ENCODE data around the gene IDH3B.
"Not testable (repeated sequence)": the region's sequence is repeated elsewhere in the genome, so short reads cannot be mapped to it uniquely, and the experiment has no call there.

IDH3B gene

DNA sequence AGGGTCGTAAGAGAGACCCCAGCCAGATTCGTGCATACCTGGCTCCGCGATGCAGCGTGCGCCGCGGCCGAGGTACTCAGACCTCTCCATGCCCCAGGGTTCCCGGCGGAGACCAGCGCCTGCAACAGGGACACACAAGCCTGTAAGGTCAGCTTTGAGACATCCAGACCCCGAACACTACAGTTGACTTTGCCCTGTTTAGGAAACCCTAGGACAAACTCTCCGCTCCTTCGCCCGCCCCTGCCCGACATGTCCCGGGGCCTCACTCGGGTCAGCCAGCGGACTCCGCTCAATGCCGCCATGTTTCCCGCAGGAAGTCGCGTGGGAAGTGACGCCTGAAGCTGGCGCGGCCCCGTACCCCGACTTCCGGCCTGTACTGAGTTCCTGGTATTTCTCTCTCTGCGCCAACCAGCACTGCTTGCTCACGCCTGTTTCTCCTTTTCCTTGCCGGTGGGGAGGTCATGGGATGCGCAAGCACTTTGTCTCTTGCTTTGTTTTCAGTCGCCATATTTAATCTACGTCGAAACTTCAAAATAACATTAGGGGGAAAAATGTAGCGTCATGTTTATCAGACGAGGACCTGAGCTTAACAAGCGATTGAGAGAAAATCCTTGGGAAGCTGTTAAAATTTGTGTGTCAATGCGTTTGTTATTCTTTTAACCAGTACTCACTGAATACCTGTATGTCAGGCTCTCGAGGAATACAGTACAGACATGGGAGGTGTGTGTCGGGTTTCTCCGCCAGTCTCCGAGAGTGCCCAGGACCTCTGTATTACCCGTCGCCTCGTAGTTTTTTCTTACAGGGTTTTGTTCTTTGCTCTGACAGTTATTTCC, at the start of gene IDH3B:
Gene IDH3B, minus strand, starts transcription at position 330 of the 833 bp plus-strand sequence. Its CDS starts 28 bp downstream, at position 302.
- DNase-seq (ENCODE audit: low read depth in 1 of 2, low spot score in 1 of 2): peak; percentile 87 to 88

GRCh38 chr20:2713285-2713684, 49.3 kb upstream of the IDH3B start:
- no peak for DNase-seq (ENCODE audit: low read depth in 1 of 2, low spot score in 1 of 2)

GRCh38 chr20:2709205-2709981, 45.4 kb upstream of the IDH3B start:
- no peak for DNase-seq (ENCODE audit: low read depth in 1 of 2, low spot score in 1 of 2)

- DNase-seq (ENCODE audit: low read depth in 1 of 2, low spot score in 1 of 2): no peak
These were observed 44.6 kb upstream of the IDH3B start for GRCh38 chr20:2708665-2709064.

DNA sequence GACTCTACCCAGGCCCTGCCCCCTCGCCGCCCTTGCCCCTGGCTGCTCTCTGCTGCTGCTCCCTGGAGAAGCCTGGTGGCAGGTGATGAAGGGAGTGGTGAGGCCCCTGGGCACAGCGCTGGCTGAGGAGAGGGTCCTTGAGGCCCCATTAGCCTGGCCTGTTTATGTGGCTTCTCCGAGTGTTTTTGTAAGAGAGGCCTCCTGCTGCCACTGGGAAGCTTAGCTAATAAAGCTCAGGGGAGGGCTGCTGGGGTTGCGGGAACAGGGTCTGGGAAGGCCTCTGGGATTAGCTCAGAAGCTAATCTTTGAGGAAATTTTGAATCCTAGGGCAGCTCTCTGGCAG, 44.0 kb upstream of the IDH3B start:
- no peak for DNase-seq (ENCODE audit: low read depth in 1 of 2, low spot score in 1 of 2)

DNA sequence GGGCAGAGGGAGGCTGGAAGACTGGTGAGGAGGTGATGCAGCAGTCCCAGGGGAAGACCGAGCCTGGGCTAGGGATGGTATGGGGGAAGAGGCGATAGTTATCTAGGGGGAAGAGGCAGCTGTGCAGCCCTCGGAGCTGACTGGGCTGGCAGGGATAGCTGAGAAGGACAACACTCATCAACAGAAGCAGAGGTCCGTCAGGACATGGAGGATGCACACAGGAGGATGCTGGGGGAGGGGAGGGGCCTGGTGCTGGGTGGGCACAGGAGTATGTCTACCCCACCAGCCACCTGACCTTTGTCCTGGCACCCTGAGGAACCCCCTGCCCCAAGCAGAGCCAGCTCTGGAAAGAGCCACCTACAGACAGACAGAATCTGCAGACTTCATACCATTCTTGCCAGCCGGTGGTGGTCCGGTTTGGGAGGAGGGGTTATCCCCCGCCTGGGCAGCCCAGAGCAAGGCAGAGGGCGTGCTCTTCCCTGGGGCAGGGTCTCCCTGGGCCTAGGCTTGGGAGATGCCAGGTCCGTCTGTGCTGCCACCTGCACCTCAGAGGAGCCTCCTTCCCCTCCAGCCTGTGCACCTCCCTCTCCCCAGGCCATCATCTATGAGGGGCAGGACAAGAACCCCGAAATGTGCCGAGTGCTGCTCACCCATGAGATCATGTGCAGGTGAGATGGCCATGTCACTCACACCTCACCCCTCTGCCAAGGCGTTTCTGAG, 43.5 kb upstream of the IDH3B start:
- no peak for DNase-seq (ENCODE audit: low read depth in 1 of 2, low spot score in 1 of 2)

GRCh38 chr20:2706688-2707352, 42.8 kb upstream of the IDH3B start:
- DNase-seq (ENCODE audit: low read depth in 1 of 2, low spot score in 1 of 2): no peak

GRCh38 chr20:2705931-2706645, 42.1 kb upstream of the IDH3B start:
- DNase-seq (ENCODE audit: low read depth in 1 of 2, low spot score in 1 of 2): no peak

- no peak for DNase-seq (ENCODE audit: low read depth in 1 of 2, low spot score in 1 of 2)
These were observed 39.9 kb upstream of the IDH3B start for GRCh38 chr20:2703716-2704475.

GRCh38 chr20:2701671-2702081, 37.7 kb upstream of the IDH3B start:
- DNase-seq (ENCODE audit: low read depth in 1 of 2, low spot score in 1 of 2): no peak

GRCh38 chr20:2700913-2701620, 37.1 kb upstream of the IDH3B start:
- no peak for DNase-seq (ENCODE audit: low read depth in 1 of 2, low spot score in 1 of 2)

GRCh38 chr20:2699775-2700413, 35.9 kb upstream of the IDH3B start:
- no peak for DNase-seq (ENCODE audit: low read depth in 1 of 2, low spot score in 1 of 2)

- no peak for DNase-seq (ENCODE audit: low read depth in 1 of 2, low spot score in 1 of 2)
These were observed 34.9 kb upstream of the IDH3B start for GRCh38 chr20:2698912-2699311.

DNA sequence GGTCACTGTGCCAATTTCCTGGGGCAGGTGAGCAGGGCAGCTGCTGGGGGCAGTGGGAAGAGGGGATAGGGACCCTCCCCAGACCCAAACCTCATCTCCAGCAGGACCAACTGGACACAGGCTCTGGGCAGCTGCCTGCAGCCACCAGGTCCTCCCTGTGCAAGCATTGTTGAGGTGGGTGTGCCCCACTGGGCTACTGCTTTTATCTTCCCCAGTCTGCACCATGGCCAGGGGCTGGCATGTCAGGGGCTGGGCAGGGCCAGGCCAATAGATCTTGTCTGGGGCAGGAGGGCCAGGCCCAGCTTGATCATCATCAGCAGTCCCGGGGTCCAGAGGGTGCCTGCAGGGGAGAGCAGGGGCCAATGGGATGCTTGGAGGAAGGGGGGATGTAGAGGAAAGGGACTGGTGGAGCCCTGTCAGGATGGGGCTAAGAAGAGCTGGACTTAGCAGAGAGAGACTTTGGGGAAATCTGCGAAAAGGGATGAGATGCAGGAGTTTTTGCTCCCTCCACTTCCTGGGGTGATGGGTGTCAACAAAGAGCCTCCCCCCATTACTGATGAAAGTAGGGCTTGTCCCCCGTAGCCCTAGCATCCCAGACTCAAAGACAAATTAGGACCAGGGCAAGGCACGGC, 34.3 kb upstream of the IDH3B start:
- no peak for DNase-seq (ENCODE audit: low read depth in 1 of 2, low spot score in 1 of 2)

DNA sequence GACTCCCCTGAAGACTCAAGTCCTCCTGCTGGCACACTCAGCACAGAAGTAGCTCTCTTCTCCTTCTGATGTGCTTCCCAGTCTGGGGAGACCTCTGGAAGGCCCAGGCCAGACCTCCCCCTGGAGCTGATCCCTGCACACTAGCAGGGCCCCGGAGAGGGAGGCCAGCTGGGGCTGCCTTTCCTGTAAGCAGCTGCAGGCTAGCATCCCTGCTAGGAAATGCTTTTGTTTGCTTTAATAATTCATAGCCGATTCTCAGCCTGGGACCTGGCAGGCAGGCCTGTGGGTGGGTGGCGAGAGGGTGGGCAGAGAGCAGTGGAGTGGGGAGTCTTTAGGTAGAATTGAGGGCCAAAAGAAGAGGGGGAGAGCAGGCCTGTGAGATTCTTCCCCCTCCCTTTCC, 33.8 kb upstream of the IDH3B start:
- no peak for DNase-seq (ENCODE audit: low read depth in 1 of 2, low spot score in 1 of 2)

DNA sequence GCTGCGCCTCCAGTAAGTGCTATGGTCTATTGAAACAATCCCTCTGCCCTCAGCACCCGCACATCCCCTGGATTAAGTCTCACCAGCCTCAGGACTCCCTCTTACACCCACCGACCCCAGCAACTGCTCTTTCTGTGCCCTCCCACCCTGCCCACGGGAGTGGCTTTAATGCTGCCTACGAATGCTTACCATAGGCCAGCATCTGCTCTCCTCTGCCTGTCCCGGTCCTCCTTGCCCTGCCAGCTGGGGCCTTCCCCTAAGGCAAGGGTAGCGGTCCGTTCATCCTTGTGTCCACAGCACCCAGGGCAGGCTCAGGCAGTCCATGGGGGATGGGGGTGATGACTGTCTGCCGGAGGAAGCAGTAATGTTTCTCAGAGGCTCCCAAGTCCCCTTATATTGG, 32.6 kb upstream of the IDH3B start:
- no peak for DNase-seq (ENCODE audit: low read depth in 1 of 2, low spot score in 1 of 2)

DNA sequence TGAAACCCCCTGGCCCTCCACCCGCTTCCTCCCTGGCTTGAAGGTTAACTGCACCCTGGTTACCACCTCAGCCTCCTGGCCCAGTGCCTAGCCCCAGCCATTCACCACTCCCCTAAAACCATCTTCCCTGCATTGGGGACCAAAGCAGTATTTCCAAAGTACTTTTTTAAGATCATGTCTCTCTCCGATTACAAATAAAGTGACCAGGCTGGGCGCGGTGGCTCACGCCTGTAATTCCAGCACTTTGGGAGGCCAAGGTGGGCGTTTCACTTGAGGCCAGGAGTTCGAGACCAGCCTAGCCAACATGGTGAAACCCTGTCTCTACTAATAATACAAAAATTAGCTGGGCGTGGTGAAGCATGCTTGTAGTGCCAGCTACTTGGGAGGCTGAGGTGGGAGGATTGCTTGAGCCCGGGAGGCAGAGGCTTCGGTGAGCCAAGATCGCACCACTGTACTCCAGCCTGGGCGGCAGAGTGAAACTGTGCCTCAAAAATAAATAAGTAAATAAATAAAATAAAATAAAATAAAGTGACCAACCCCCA, 32.0 kb upstream of the IDH3B start:
- DNase-seq (ENCODE audit: low read depth in 1 of 2, low spot score in 1 of 2): not testable (repeated sequence)
